A549 (cell line): ENCODE measurements around the gene EBF3.

ENCODE experiments used
- BCL3 ChIP-seq: fragments of >200 bp; sonication (Bioruptor Twin); formaldehyde crosslinking; IDR thresholded peaks from 3 replicates; pipeline ENCODE4 v1.6.1; 2016
- CTCF ChIP-seq: fragments of >200 bp; sonication (Bioruptor Twin); formaldehyde crosslinking; IDR thresholded peaks from 3 replicates; pipeline ENCODE4 v1.5.1; 2016
- EHMT2 ChIP-seq: fragments of 200-600 bp; sonication (generic); IDR thresholded peaks from 2 replicates; pipeline ENCODE4 v1.6.1; 2016; ENCODE audit warnings: antibody characterized with exemption, low read depth, mild to moderate bottlenecking, moderate library complexity
- EP300 ChIP-seq, 2 experiments: fragments of >200 bp; sonication (Bioruptor Twin); formaldehyde crosslinking; IDR thresholded peaks; 2 replicates in 1 of 2; 3 replicates in 1 of 2; pipeline ENCODE4 v1.6.1; 2016 to 2017
- KDM1A ChIP-seq: fragments of 200-600 bp; sonication (generic); IDR thresholded peaks from 2 replicates; pipeline ENCODE4 v1.6.1; 2016; ENCODE audit warnings: low read depth, mild to moderate bottlenecking
- MAZ ChIP-seq: fragments of 150-350 bp; IDR thresholded peaks from 2 replicates; pipeline ENCODE4 v1.6.1; 2014; ENCODE audit warnings: antibody characterized with exemption, low read depth, low read length, borderline replicate concordance
- RAD21 ChIP-seq, 2 experiments: fragments of >200 bp in 1 of 2; sonication (Bioruptor Twin) in 1 of 2; formaldehyde crosslinking in 1 of 2; IDR thresholded peaks in 1 of 2; conservative IDR thresholded peaks in 1 of 2; 2 replicates in 1 of 2; 3 replicates in 1 of 2; pipeline ENCODE4 v1.6.1; 2012 to 2018; ENCODE audit warnings: inconsistent platforms in 1 of 2
- TP53 ChIP-seq: fragments of 250-450 bp; sonication (Bioruptor Pico); IDR thresholded peaks from 2 replicates; pipeline ENCODE4 v1.5.0; 2021; ENCODE audit warnings: mild to moderate bottlenecking, moderate library complexity

GRCh38 chr10:129816656-129817045, 147.4 kb downstream of the EBF3 start:
- TF ChIP-seq BCL3 (no peak), KDM1A (no peak), TP53 (no peak), CTCF (no peak), EHMT2 (no peak), MAZ (no peak), RAD21 (conservative IDR thresholded peaks at IDR 0.05 in 1 of 2, IDR thresholded peaks at IDR 0.05 in 1 of 2) (no peak), EP300 (IDR thresholded peaks at IDR 0.05) (no peak)
